H1 (cell line): ENCODE data around the gene NKAIN4. TPM values are rescaled to one million over a fixed set of nuclear protein-coding genes. Genes with fewer than 3 reads are reported as not detected.

Source experiments
- CTCF ChIA-PET: fragments of 300-600 bp; sonication (Branson Sonifier 250); formaldehyde crosslinking; loops from one replicate; lab custom pipeline; 2021; ENCODE audit not compliant: partially characterized antibody; lab: Charles Lee
- POLR2A ChIA-PET: fragments of 300-600 bp; sonication (Branson Sonifier 250); formaldehyde crosslinking; loops from one replicate; lab custom pipeline; 2021; ENCODE audit warnings: inconsistent platforms; ENCODE audit not compliant: partially characterized antibody; lab: Charles Lee
- DNase-seq, 2 experiments: peaks; one replicate each; pipeline versions ENCODE4 v3.0.0 to v3.0.0-alpha.2; 2010 to 2022; ENCODE audit warnings: low spot score in 2 of 2, low read depth in 1 of 2, mixed read lengths in 1 of 2
- FAIRE-seq: peaks from 2 replicates; lab custom pipeline; 2011; peaks lifted over from hg19 to GRCh38; lab: Jason Lieb, UNC
- H2AFZ ChIP-seq: 2 replicates; pipeline ENCODE4 v1.8.1; 2012; ENCODE audit warnings: low read length, inconsistent platforms
- H2AK5ac ChIP-seq: 2 replicates; pipeline ENCODE4 v1.6.1; 2013; ENCODE audit warnings: low read depth, low read length
- H2BK120ac ChIP-seq: replicated peaks from 2 replicates; pipeline ENCODE3; 2013; ENCODE audit warnings: low read depth, low read length, inconsistent platforms
- H2BK12ac ChIP-seq: 2 replicates; pipeline ENCODE4 v1.6.1; 2013; ENCODE audit warnings: low read depth, low read length
- H2BK15ac ChIP-seq: 2 replicates; pipeline ENCODE4 v1.6.1; 2013; ENCODE audit warnings: low read length
- H2BK20ac ChIP-seq: 2 replicates; pipeline ENCODE4 v1.6.1; 2013; ENCODE audit warnings: low read length
- H2BK5ac ChIP-seq: 2 replicates; pipeline ENCODE4 v1.6.1; 2013; ENCODE audit warnings: low read depth, low read length
- H3K14ac ChIP-seq: 2 replicates; pipeline ENCODE4 v1.6.1; 2013; ENCODE audit warnings: inconsistent platforms; ENCODE audit not compliant: insufficient read length
- H3K18ac ChIP-seq: 2 replicates; pipeline ENCODE4 v1.6.1; 2013; ENCODE audit warnings: low read length; ENCODE audit errors: extremely low read depth
- H3K23ac ChIP-seq: 2 replicates; pipeline ENCODE4 v1.6.1; 2013; ENCODE audit warnings: inconsistent platforms; ENCODE audit not compliant: insufficient read length
- H3K23me2 ChIP-seq: 2 replicates; pipeline ENCODE4 v1.6.1; 2013; ENCODE audit warnings: low read depth, low read length
- H3K27ac ChIP-seq: 2 replicates; pipeline ENCODE4 v1.6.1; 2011; ENCODE audit warnings: low read depth, low read length, inconsistent platforms
- H3K27me3 ChIP-seq, 4 experiments: replicated peaks in 1 of 4; 1 replicate in 1 of 4; 2 replicates in 3 of 4; pipeline versions ENCODE4 v1.6.1 to v1.8.1; 2011 to 2013; ENCODE audit warnings: low read length in 3 of 4, mild to moderate bottlenecking in 3 of 4, inconsistent platforms in 2 of 4, mixed read lengths in 2 of 4, moderate library complexity in 1 of 4; ENCODE audit not compliant: control insufficient read depth in 3 of 4, insufficient read depth in 3 of 4; ENCODE audit errors: extremely low read depth in 1 of 4
- H3K36me3 ChIP-seq, 4 experiments: 2 replicates each; pipeline versions ENCODE4 v1.6.1 to v1.8.1; 2011 to 2013; ENCODE audit warnings: mild to moderate bottlenecking in 4 of 4, low read length in 3 of 4, moderate library complexity in 2 of 4, control low read depth in 1 of 4, inconsistent platforms in 1 of 4; ENCODE audit not compliant: insufficient read depth in 4 of 4, control insufficient read depth in 2 of 4
- H3K4ac ChIP-seq: replicated peaks from 2 replicates; pipeline ENCODE3; 2013; ENCODE audit warnings: low read length, low read depth, mixed read lengths, inconsistent platforms; ENCODE audit not compliant: insufficient read length
- H3K4me1 ChIP-seq, 4 experiments: replicated peaks in 1 of 4; 1 replicate in 1 of 4; 2 replicates in 3 of 4; pipeline versions ENCODE4 v1.6.1 to v1.8.1; 2011 to 2013; ENCODE audit warnings: low read length in 3 of 4, inconsistent platforms in 2 of 4, mixed read lengths in 1 of 4; ENCODE audit not compliant: insufficient read depth in 4 of 4, control insufficient read depth in 3 of 4
- H3K4me2 ChIP-seq, 2 experiments: 2 replicates each; pipeline versions ENCODE4 v1.6.1 to v1.8.1; 2011 to 2013; ENCODE audit warnings: low read depth in 2 of 2, low read length in 2 of 2, control low read depth in 1 of 2, inconsistent platforms in 1 of 2, mild to moderate bottlenecking in 1 of 2; ENCODE audit not compliant: insufficient read depth in 1 of 2
- H3K4me3 ChIP-seq, 4 experiments: fragments of 200-600, 300-600 bp in 1 of 4; sonication (generic), shearing (Covaris generic), sonication (Bioruptor Twin) in 1 of 4; 2 replicates each; pipeline versions ENCODE4 v1.5.1 to v1.8.1; 2011 to 2016; ENCODE audit warnings: low read length in 4 of 4, low read depth in 3 of 4, control low read depth in 2 of 4, inconsistent platforms in 2 of 4, mild to moderate bottlenecking in 2 of 4, mixed read lengths in 1 of 4, moderate library complexity in 1 of 4; ENCODE audit not compliant: insufficient read depth in 2 of 4; ENCODE audit errors: extremely low read depth in 1 of 4
- H3K56ac ChIP-seq: replicated peaks from 2 replicates; pipeline ENCODE3; 2013; ENCODE audit warnings: low read depth, mild to moderate bottlenecking, mixed read lengths, low read length, inconsistent platforms; ENCODE audit not compliant: insufficient read length
- H3K79me1 ChIP-seq: 2 replicates; pipeline ENCODE4 v1.6.1; 2013; ENCODE audit warnings: low read depth, low read length, control low read depth
- H3K79me2 ChIP-seq, 2 experiments: 2 replicates each; pipeline versions ENCODE4 v1.6.1 to v1.8.1; 2012 to 2013; ENCODE audit warnings: low read length in 2 of 2, mild to moderate bottlenecking in 2 of 2, inconsistent platforms in 1 of 2; ENCODE audit not compliant: insufficient read depth in 2 of 2, control insufficient read depth in 1 of 2
- H3K9ac ChIP-seq, 4 experiments: replicated peaks in 1 of 4; 1 replicate in 1 of 4; 2 replicates in 3 of 4; pipeline versions ENCODE4 v1.6.1 to v1.8.1; 2011 to 2013; ENCODE audit warnings: low read depth in 3 of 4, low read length in 3 of 4, control low read depth in 2 of 4, mild to moderate bottlenecking in 2 of 4, moderate library complexity in 2 of 4, inconsistent platforms in 1 of 4; ENCODE audit errors: extremely low read depth in 1 of 4
- H3K9me3 ChIP-seq, 2 experiments: 2 replicates each; pipeline versions ENCODE4 v1.6.1 to v1.8.1; 2012 to 2013; ENCODE audit warnings: mild to moderate bottlenecking in 2 of 2, moderate library complexity in 2 of 2, control low read depth in 1 of 2, inconsistent platforms in 1 of 2, low read depth in 1 of 2, low read length in 1 of 2, mixed read lengths in 1 of 2; ENCODE audit not compliant: insufficient read depth in 2 of 2
- H4K20me1 ChIP-seq, 2 experiments: replicated peaks in 1 of 2; 2 replicates each; pipeline versions ENCODE3 to v1.8.1; 2011 to 2013; ENCODE audit warnings: inconsistent platforms in 2 of 2, low read length in 2 of 2, mild to moderate bottlenecking in 1 of 2; ENCODE audit not compliant: insufficient read depth in 2 of 2, control insufficient read depth in 1 of 2
- H4K5ac ChIP-seq: 2 replicates; pipeline ENCODE4 v1.6.1; 2013; ENCODE audit warnings: low read length, low read depth, mixed read lengths, inconsistent platforms; ENCODE audit not compliant: insufficient read length
- H4K8ac ChIP-seq: 2 replicates; pipeline ENCODE4 v1.8.0; 2013; ENCODE audit warnings: mild to moderate bottlenecking, moderate library complexity, low read length, inconsistent platforms; ENCODE audit not compliant: insufficient read depth; ENCODE audit errors: extremely low read depth
- H4K91ac ChIP-seq: replicated peaks from 2 replicates; pipeline ENCODE3; 2013; ENCODE audit warnings: low read length, mixed read lengths, inconsistent platforms; ENCODE audit not compliant: insufficient read length
- CTBP2 ChIP-seq: IDR thresholded peaks from 2 replicates; pipeline ENCODE4 v1.7.0; 2011; ENCODE audit warnings: borderline replicate concordance, mild to moderate bottlenecking, moderate library complexity, mixed read lengths, low read length; ENCODE audit not compliant: insufficient read depth, insufficient read length
- TCF12 ChIP-seq: IDR thresholded peaks from 2 replicates; pipeline ENCODE4 v1.6.1; 2011; ENCODE audit warnings: low read depth, mild to moderate bottlenecking, low read length
- WGBS, 2 experiments: shearing (Covaris generic) in 1 of 2; methylation state at CpG; one replicate each; pipeline versions ENCODE4 v1.1.6 to v1.1.7; 2013 to 2015; ENCODE audit warnings: low lambda C conversion rate in 2 of 2, mixed read lengths in 2 of 2, inconsistent platforms in 1 of 2, low coverage in 1 of 2, missing lambda C conversion rate in 1 of 2; ENCODE audit not compliant: insufficient replicate concordance in 2 of 2, insufficient coverage in 1 of 2, insufficient read length in 1 of 2; ENCODE audit errors: extremely low coverage in 1 of 2, missing lambda C conversion rate in 1 of 2; 5-methylcytosine and 5-hydroxymethylcytosine counted together
- polyA plus RNA-seq, 7 experiments: library from polyadenylated mRNA; depleted of rRNA in 3 of 7; stranded (reverse) in 5 of 7; unstranded in 2 of 7; fragments of >200 nt in 5 of 7; fragments of 200-250 nt in 2 of 7; gene quantifications; 1 replicate in 5 of 7; 2 replicates in 1 of 7; 4 replicates in 1 of 7; pipeline versions ENCODE4 v1.2.1 to v1.2.3, GENCODE V29; 2011 to 2013; ENCODE audit warnings: missing spikeins in 2 of 7, mixed read lengths in 2 of 7
- total RNA-seq: library from RNA; stranded (reverse); fragmentation: NEBNext Ultra II Directional; extraction: Animal tissue kit (Norgen Biotek cat#: 25700); gene quantifications from 2 replicates; pipeline ENCODE4 v1.2.1, GENCODE V29; 2021
- TF ChIP-seq, protein P1 (sequence below): IDR thresholded peaks from 2 replicates; pipeline ENCODE4 v1.6.1; 2011; ENCODE audit warnings: low read length, improper control_type of control experiment
- TF ChIP-seq, protein P2 (sequence below), 3 experiments: IDR thresholded peaks; 1 replicate in 2 of 3; 2 replicates in 1 of 3; pipeline versions ENCODE4 v1.5.1 to v1.6.1; 2011; ENCODE audit warnings: low read length in 3 of 3, mild to moderate bottlenecking in 3 of 3, inconsistent platforms in 2 of 3, low read depth in 1 of 3, moderate library complexity in 1 of 3; ENCODE audit not compliant: insufficient read depth in 1 of 3; ENCODE audit errors: control extremely low read depth in 1 of 3

Gene NKAIN4
- total and polyA plus RNA-seq, 2 of the 8 experiments (the other 6 are each of a cell fraction or from before 2014, with no cell fraction given), result 6.9 to 17.0 TPM

DNA sequence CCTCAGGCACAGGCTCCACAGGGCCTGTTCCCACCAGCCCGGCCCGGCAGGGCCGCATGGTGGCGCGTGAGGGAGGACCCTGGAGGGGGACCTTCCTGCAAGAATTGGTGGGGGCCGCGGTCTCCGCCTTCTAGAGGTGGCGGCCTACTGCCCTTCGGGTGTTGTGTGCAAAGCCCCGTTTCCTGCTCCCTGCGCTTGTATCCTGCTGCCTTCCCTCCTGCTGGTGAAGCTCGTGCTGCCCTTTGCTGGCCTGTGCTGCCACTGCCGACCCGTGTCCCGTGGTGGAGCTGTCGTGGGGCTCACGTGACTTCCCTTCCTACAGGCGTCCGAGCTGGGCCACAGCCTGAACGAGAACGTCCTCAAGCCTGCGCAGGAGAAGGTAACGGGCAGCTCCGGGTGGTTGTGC is 30.3 kb upstream of the NKAIN4 start:
- Histone ChIP-seq H4K20me1 (peaks cover 3 to 15% of the 10 kb centered on the region in 2 experiments), H3K9me3 (no peaks in the 10 kb centered on the region), H2BK120ac (no peak overlapping the region), H3K79me2 (no peaks in the 10 kb centered on the region), H3K27me3 (no peaks in the 10 kb centered on the region), H3K23me2 (no peaks in the 10 kb centered on the region), H3K27ac (no peak overlapping the region), H4K91ac (no peak overlapping the region), H3K14ac (no peak overlapping the region), H3K4me3 (no peak overlapping the region), H3K9ac (no peak overlapping the region), H4K5ac (no peak overlapping the region), H4K8ac (no peak overlapping the region), H3K4me2 (no peak overlapping the region), H3K79me1 (0 out of 2 replicates have a peak, but pooled peaks cover 2% of the 10 kb centered on the region), H2BK15ac (no peak overlapping the region), H2AK5ac (no peak overlapping the region), H3K4me1 (no peaks in the 10 kb centered on the region), H3K36me3 (peaks cover 0 to 41% (median 14%) of the 10 kb centered on the region in 4 experiments; a peak in 7 of 8 replicates), H2BK20ac (no peak overlapping the region), H2BK12ac (no peak overlapping the region), H3K4ac (no peak overlapping the region), H3K56ac (no peak overlapping the region), H2BK5ac (no peak overlapping the region), H3K23ac (no peak overlapping the region), H3K18ac (no peak overlapping the region), H2AFZ (no peak overlapping the region)
- ChIA-PET POLR2A (interaction anchor here (0.9 to 5.3 kb wide), 4 partner anchors 7 to 64 kb away, joined by 3 to 26 read pairs (median 4); partner anchors contain the start of gene COL20A1), CTCF (interaction anchor here (1.0 to 9.6 kb wide), 5 partner anchors 43 to 68 kb away, joined by 3 to 82 read pairs (median 3); partner anchors contain the start of gene YTHDF1)
- 96% methylated on average over 24 of the region's 25 CpGs; no CpG with 5 or more reads in 1 of the 2 experiments for WGBS, 2 experiments
- no peak for TF ChIP-seq TCF12
- no peak for TF ChIP-seq CTBP2
- TF ChIP-seq, protein P1, sequence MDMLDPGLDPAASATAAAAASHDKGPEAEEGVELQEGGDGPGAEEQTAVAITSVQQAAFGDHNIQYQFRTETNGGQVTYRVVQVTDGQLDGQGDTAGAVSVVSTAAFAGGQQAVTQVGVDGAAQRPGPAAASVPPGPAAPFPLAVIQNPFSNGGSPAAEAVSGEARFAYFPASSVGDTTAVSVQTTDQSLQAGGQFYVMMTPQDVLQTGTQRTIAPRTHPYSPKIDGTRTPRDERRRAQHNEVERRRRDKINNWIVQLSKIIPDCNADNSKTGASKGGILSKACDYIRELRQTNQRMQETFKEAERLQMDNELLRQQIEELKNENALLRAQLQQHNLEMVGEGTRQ, result no peak
- TF ChIP-seq, protein P2, sequence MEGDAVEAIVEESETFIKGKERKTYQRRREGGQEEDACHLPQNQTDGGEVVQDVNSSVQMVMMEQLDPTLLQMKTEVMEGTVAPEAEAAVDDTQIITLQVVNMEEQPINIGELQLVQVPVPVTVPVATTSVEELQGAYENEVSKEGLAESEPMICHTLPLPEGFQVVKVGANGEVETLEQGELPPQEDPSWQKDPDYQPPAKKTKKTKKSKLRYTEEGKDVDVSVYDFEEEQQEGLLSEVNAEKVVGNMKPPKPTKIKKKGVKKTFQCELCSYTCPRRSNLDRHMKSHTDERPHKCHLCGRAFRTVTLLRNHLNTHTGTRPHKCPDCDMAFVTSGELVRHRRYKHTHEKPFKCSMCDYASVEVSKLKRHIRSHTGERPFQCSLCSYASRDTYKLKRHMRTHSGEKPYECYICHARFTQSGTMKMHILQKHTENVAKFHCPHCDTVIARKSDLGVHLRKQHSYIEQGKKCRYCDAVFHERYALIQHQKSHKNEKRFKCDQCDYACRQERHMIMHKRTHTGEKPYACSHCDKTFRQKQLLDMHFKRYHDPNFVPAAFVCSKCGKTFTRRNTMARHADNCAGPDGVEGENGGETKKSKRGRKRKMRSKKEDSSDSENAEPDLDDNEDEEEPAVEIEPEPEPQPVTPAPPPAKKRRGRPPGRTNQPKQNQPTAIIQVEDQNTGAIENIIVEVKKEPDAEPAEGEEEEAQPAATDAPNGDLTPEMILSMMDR (IDR thresholded peaks at IDR 0.05; ENCODE audit: control extremely low read depth in 1 of 3, insufficient read depth in 1 of 3, low read depth in 1 of 3, low read length in 3 of 3), result no peak
- no peak for DNase-seq
- FAIRE-seq, result no peak
